GM12878 (cell line): ENCODE measurements around the gene FGF12. TPM values are rescaled to one million over a fixed set of nuclear protein-coding genes. Genes with fewer than 3 reads are reported as not detected.

Source experiments
- ATAC-seq: fragments of 200-7000 bp; cut with Tn5 transposase; 3 replicates; pipeline ENCODE4 v1.9.1; 2020; ENCODE audit warnings: mild to moderate bottlenecking, moderate library complexity
- BruUV-seq: library from RNA; stranded (reverse); fragments of 400-500 nt; replicated peaks from 2 replicates; lab custom pipeline; 2021; lab: Mats Ljungman, UMichigan
- CTCF ChIA-PET: fragments of 300-600 bp; sonication (Branson Sonifier 250); formaldehyde crosslinking; extraction: SDS; loops from one replicate; lab custom pipeline; 2021; ENCODE audit warnings: inconsistent platforms; lab: Yijun Ruan, JAX
- POLR2A ChIA-PET: fragments of 350-600 bp; formaldehyde crosslinking; extraction: SDS; loops from one replicate; lab custom pipeline; 2021; ENCODE audit warnings: inconsistent platforms; lab: Charles Lee
- RAD21 ChIA-PET: fragments of 300-600 bp; sonication (Branson Sonifier 250); formaldehyde crosslinking; loops from one replicate; lab custom pipeline; 2023; ENCODE audit warnings: antibody characterized with exemption; ENCODE audit not compliant: unreplicated experiment; lab: Charles Lee
- SMC1A ChIA-PET: fragments of 300-600 bp; sonication (Branson Sonifier 250); formaldehyde crosslinking; loops from one replicate; lab custom pipeline; 2023; ENCODE audit not compliant: unreplicated experiment, uncharacterized antibody; lab: Charles Lee
- DNase-seq: peaks from one replicate; pipeline ENCODE4 v3.0.0-alpha.2; 2011; ENCODE audit warnings: low read depth, low spot score
- FAIRE-seq: peaks from 3 replicates; lab custom pipeline; 2011; peaks lifted over from hg19 to GRCh38; lab: Jason Lieb, UNC
- H2AFZ ChIP-seq: 2 replicates; pipeline ENCODE4 v1.6.0; 2011; ENCODE audit warnings: low read depth, low read length, control low read depth; ENCODE audit not compliant: control insufficient read depth
- H3K27ac ChIP-seq: 2 replicates; pipeline ENCODE4 v1.5.1; 2011; ENCODE audit warnings: control low read depth; ENCODE audit not compliant: control insufficient read depth, insufficient read depth
- H3K27me3 ChIP-seq, 2 experiments: replicated peaks in 1 of 2; 2 replicates each; pipeline versions ENCODE4 v1.6.0 to v1.6.1; 2011; ENCODE audit warnings: low read length in 1 of 2; ENCODE audit not compliant: control insufficient read depth in 2 of 2, insufficient read depth in 2 of 2
- H3K36me3 ChIP-seq, 2 experiments: 2 replicates each; pipeline ENCODE4 v1.5.1; 2011; ENCODE audit warnings: low read length in 1 of 2; ENCODE audit not compliant: control insufficient read depth in 2 of 2, insufficient read depth in 2 of 2
- H3K4me1 ChIP-seq: 2 replicates; pipeline ENCODE4 v1.6.1; 2011; ENCODE audit warnings: mild to moderate bottlenecking, low read length, moderate library complexity, mixed read lengths; ENCODE audit not compliant: control insufficient read depth, insufficient read depth
- H3K4me2 ChIP-seq: 2 replicates; pipeline ENCODE4 v1.6.0; 2011; ENCODE audit warnings: control low read depth; ENCODE audit not compliant: control insufficient read depth, insufficient read depth
- H3K4me3 ChIP-seq: fragments of 200-600 bp; sonication (generic); 2 replicates; pipeline ENCODE4 v1.5.1; 2016
- H3K79me2 ChIP-seq: 2 replicates; pipeline ENCODE4 v1.6.0; 2011; ENCODE audit warnings: low read length; ENCODE audit not compliant: control insufficient read depth, insufficient read depth
- H3K9ac ChIP-seq: 2 replicates; pipeline ENCODE4 v1.8.0; 2011; ENCODE audit warnings: low read length, control low read depth, mixed read lengths; ENCODE audit not compliant: control insufficient read depth, insufficient read depth
- H3K9me3 ChIP-seq: replicated peaks from 3 replicates; pipeline ENCODE4 v1.5.1; 2011; ENCODE audit warnings: mild to moderate bottlenecking, low read length; ENCODE audit not compliant: control insufficient read depth, insufficient read depth
- H4K20me1 ChIP-seq: 2 replicates; pipeline ENCODE4 v1.6.0; 2011; ENCODE audit not compliant: control insufficient read depth, insufficient read depth
- ASH2L ChIP-seq: fragments of 300-600, 200-600 bp; sonication (generic); IDR thresholded peaks from 2 replicates; pipeline ENCODE4 v1.6.1; 2017; ENCODE audit warnings: low read depth, mild to moderate bottlenecking, borderline replicate concordance
- CBFB ChIP-seq: IDR thresholded peaks from 2 replicates; pipeline ENCODE4 v1.6.1; 2016; ENCODE audit warnings: antibody characterized with exemption, low read depth
- GATAD2B ChIP-seq: fragments of 450-650 bp; conservative IDR thresholded peaks from 2 replicates; pipeline ENCODE4 v1.6.1; 2017; ENCODE audit warnings: low read depth, mild to moderate bottlenecking, moderate library complexity
- HDAC2 ChIP-seq: fragments of 200-600 bp; sonication (generic); IDR thresholded peaks from 2 replicates; pipeline ENCODE4 v1.6.1; 2017
- HDGF ChIP-seq: fragments of 450-650 bp; IDR thresholded peaks from 2 replicates; pipeline ENCODE4 v1.6.1; 2016; ENCODE audit warnings: antibody characterized with exemption
- KAT2A ChIP-seq: conservative IDR thresholded peaks from 2 replicates; pipeline ENCODE4 v1.6.1; 2011; ENCODE audit warnings: low read depth, low read length; ENCODE audit not compliant: control insufficient read depth
- MEF2A ChIP-seq: IDR thresholded peaks from 2 replicates; pipeline ENCODE4 v1.6.1; 2011; ENCODE audit warnings: low read depth, mild to moderate bottlenecking, low read length, moderate library complexity; ENCODE audit not compliant: insufficient read depth
- SIX5 ChIP-seq: IDR thresholded peaks from 2 replicates; pipeline ENCODE4 v1.6.1; 2011; ENCODE audit warnings: mild to moderate bottlenecking, low read depth, low read length, moderate library complexity; ENCODE audit not compliant: severe bottlenecking
- SMAD5 ChIP-seq: IDR thresholded peaks from 2 replicates; pipeline ENCODE4 v1.6.1; 2016; ENCODE audit warnings: antibody characterized with exemption, low read depth
- SREBF2 ChIP-seq: IDR thresholded peaks from 2 replicates; pipeline ENCODE4 v1.6.1; 2012; ENCODE audit warnings: mild to moderate bottlenecking, low read length
- ZBED1 ChIP-seq: IDR thresholded peaks from 2 replicates; pipeline ENCODE4 v1.6.1; 2016; ENCODE audit warnings: borderline replicate concordance
- WGBS: methylation state at CpG from one replicate; pipeline ENCODE4 v1.1.6; 2016; ENCODE audit warnings: low lambda C conversion rate; ENCODE audit not compliant: insufficient replicate concordance, insufficient coverage; ENCODE audit errors: missing lambda C conversion rate; 5-methylcytosine and 5-hydroxymethylcytosine counted together
- in situ Hi-C: fragments of 300-500 bp; cut with MboI; formaldehyde crosslinking; loops from 9 replicates; pipeline ENCODE4 v1.14.3; 2018; ENCODE audit warnings: mixed read lengths
- intact Hi-C: fragments of 100-400 bp; cut with micrococcal nuclease; formaldehyde crosslinking; loops from one replicate; pipeline ENCODE4 v1.14.2; 2022; ENCODE audit not compliant: unreplicated experiment
- polyA plus RNA-seq, 11 experiments: library from polyadenylated mRNA; depleted of rRNA in 4 of 11; unstranded in 6 of 11; stranded (reverse) in 5 of 11; fragments of >200 nt; fragmentation: Nextera tagmentation in 4 of 11; fragmentation: Illumina TruSeq in 1 of 11; extraction: Ambion mirVana in 4 of 11; extraction: Trizol in 1 of 11; gene quantifications; 1 replicate in 1 of 11; 2 replicates in 10 of 11; pipeline versions ENCODE4 v1.2.1 to v1.2.3, GENCODE V29; 2011 to 2016; ENCODE audit warnings: inconsistent platforms in 2 of 11, missing spikeins in 2 of 11, low read depth in 1 of 11
- total RNA-seq, 4 experiments: library from RNA; depleted of rRNA in 3 of 4; stranded (reverse); fragments of >200 nt in 3 of 4; fragmentation: Illumina TruSeq in 1 of 4; extraction: Trizol in 1 of 4; gene quantifications; 2 replicates each; pipeline versions ENCODE4 v1.2.1 to v1.2.3, GENCODE V29; 2013 to 2021
- TF ChIP-seq, protein P1 (sequence below): fragments of 450-650 bp; IDR thresholded peaks from 2 replicates; pipeline ENCODE4 v1.6.1; 2014; ENCODE audit warnings: mild to moderate bottlenecking
- TF ChIP-seq, protein P2 (sequence below), 3 experiments: IDR thresholded peaks in 2 of 3; conservative IDR thresholded peaks in 1 of 3; 2 replicates each; pipeline ENCODE4 v1.5.1; 2011; ENCODE audit warnings: low read depth in 3 of 3, low read length in 3 of 3, mild to moderate bottlenecking in 3 of 3, control low read depth in 2 of 3, moderate library complexity in 2 of 3, inconsistent platforms in 1 of 3, mixed read lengths in 1 of 3; ENCODE audit not compliant: control insufficient read depth in 2 of 3, insufficient read depth in 1 of 3; ENCODE audit errors: extremely low read depth in 1 of 3
- TF ChIP-seq, protein P3 (sequence below): fragments of 150-350 bp; IDR thresholded peaks from 2 replicates; pipeline ENCODE4 v1.6.1; 2016; ENCODE audit warnings: low read depth, low read length
- TF ChIP-seq, protein P4 (sequence below): fragments of 450-650 bp; IDR thresholded peaks from 2 replicates; pipeline ENCODE4 v1.6.1; 2016; ENCODE audit warnings: mild to moderate bottlenecking

The FGF12 gene
- total and polyA plus RNA-seq, 10 of the 15 experiments (the other 5 are each of a cell fraction or from before 2014, with no cell fraction given) = 0.03 to 0.43 (median 0.13) TPM; not detected in 7

DNA sequence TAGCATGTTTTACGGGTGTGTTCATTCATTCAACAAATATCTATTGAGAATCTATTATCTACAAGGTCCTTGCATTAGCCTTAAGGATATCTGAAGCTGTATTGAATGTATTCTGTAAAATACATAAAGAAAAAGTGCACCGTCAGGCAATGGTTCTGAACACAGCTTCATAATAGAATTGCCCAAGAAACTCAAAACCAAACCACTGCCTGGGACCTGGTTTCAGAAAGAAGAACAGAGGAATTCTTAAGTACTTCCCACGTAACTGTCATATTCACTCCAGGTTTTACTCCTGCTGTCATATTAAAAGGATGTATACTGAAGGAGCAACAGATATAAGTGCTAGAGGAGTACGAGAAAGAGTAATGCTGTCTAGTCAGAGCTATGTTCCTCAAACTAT, 115.9 kb downstream of the FGF12 start:
- no peaks in the 10 kb centered on the region for H3K79me2 ChIP-seq
- no peak overlapping the region for H3K4me3 ChIP-seq
- H2AFZ ChIP-seq = no peak overlapping the region
- no peaks in the 10 kb centered on the region for H3K9me3 ChIP-seq
- no peak for DNase-seq
- no peaks in the 10 kb centered on the region for H4K20me1 ChIP-seq
- FAIRE-seq = no peak
- no peak overlapping the region for H3K4me2 ChIP-seq
- in situ Hi-C loops = no loop called here
- POLR2A ChIA-PET = no interaction called here
- no peak overlapping the region for H3K9ac ChIP-seq
- TF ChIP-seq, protein P1, sequence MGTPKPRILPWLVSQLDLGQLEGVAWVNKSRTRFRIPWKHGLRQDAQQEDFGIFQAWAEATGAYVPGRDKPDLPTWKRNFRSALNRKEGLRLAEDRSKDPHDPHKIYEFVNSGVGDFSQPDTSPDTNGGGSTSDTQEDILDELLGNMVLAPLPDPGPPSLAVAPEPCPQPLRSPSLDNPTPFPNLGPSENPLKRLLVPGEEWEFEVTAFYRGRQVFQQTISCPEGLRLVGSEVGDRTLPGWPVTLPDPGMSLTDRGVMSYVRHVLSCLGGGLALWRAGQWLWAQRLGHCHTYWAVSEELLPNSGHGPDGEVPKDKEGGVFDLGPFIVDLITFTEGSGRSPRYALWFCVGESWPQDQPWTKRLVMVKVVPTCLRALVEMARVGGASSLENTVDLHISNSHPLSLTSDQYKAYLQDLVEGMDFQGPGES = no peak
- TF ChIP-seq HDAC2 (no peak), ASH2L (no peak), CBFB (no peak), SREBF2 (no peak), SMAD5 (no peak), HDGF (no peak), GATAD2B (no peak), KAT2A (no peak), ZBED1 (no peak), MEF2A (no peak), SIX5 (no peak)
- TF ChIP-seq, protein P2, sequence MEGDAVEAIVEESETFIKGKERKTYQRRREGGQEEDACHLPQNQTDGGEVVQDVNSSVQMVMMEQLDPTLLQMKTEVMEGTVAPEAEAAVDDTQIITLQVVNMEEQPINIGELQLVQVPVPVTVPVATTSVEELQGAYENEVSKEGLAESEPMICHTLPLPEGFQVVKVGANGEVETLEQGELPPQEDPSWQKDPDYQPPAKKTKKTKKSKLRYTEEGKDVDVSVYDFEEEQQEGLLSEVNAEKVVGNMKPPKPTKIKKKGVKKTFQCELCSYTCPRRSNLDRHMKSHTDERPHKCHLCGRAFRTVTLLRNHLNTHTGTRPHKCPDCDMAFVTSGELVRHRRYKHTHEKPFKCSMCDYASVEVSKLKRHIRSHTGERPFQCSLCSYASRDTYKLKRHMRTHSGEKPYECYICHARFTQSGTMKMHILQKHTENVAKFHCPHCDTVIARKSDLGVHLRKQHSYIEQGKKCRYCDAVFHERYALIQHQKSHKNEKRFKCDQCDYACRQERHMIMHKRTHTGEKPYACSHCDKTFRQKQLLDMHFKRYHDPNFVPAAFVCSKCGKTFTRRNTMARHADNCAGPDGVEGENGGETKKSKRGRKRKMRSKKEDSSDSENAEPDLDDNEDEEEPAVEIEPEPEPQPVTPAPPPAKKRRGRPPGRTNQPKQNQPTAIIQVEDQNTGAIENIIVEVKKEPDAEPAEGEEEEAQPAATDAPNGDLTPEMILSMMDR (IDR thresholded peaks at IDR 0.05 in 2 of 3, conservative IDR thresholded peaks at IDR 0.05 in 1 of 3; ENCODE audit: control insufficient read depth in 2 of 3, extremely low read depth in 1 of 3, insufficient read depth in 1 of 3, low read depth in 3 of 3, low read length in 3 of 3) = no peak
- TF ChIP-seq, protein P3, sequence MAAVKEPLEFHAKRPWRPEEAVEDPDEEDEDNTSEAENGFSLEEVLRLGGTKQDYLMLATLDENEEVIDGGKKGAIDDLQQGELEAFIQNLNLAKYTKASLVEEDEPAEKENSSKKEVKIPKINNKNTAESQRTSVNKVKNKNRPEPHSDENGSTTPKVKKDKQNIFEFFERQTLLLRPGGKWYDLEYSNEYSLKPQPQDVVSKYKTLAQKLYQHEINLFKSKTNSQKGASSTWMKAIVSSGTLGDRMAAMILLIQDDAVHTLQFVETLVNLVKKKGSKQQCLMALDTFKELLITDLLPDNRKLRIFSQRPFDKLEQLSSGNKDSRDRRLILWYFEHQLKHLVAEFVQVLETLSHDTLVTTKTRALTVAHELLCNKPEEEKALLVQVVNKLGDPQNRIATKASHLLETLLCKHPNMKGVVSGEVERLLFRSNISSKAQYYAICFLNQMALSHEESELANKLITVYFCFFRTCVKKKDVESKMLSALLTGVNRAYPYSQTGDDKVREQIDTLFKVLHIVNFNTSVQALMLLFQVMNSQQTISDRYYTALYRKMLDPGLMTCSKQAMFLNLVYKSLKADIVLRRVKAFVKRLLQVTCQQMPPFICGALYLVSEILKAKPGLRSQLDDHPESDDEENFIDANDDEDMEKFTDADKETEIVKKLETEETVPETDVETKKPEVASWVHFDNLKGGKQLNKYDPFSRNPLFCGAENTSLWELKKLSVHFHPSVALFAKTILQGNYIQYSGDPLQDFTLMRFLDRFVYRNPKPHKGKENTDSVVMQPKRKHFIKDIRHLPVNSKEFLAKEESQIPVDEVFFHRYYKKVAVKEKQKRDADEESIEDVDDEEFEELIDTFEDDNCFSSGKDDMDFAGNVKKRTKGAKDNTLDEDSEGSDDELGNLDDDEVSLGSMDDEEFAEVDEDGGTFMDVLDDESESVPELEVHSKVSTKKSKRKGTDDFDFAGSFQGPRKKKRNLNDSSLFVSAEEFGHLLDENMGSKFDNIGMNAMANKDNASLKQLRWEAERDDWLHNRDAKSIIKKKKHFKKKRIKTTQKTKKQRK = no peak
- TF ChIP-seq, protein P4, sequence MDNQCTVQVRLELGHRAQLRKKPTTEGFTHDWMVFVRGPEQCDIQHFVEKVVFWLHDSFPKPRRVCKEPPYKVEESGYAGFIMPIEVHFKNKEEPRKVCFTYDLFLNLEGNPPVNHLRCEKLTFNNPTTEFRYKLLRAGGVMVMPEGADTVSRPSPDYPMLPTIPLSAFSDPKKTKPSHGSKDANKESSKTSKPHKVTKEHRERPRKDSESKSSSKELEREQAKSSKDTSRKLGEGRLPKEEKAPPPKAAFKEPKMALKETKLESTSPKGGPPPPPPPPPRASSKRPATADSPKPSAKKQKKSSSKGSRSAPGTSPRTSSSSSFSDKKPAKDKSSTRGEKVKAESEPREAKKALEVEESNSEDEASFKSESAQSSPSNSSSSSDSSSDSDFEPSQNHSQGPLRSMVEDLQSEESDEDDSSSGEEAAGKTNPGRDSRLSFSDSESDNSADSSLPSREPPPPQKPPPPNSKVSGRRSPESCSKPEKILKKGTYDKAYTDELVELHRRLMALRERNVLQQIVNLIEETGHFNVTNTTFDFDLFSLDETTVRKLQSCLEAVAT = no peak
- no peak overlapping the region for H3K27ac ChIP-seq
- H3K4me1 ChIP-seq = no peaks in the 10 kb centered on the region
- ATAC-seq = no peak
- CTCF ChIA-PET = interaction anchor here (0.7 kb wide), 1 partner anchor 1863 kb away, joined by 3 read pairs; no protein-coding TSS in a partner anchor
- no TSS peak for BruUV-seq
- intact Hi-C loops = no loop called here
- WGBS = 12% methylated on average over 4 of the region's 4 CpGs
- no peaks in the 10 kb centered on the region for H3K27me3 ChIP-seq
- RAD21 ChIA-PET = no interaction called here
- SMC1A ChIA-PET = interaction anchor here (1.0 kb wide), 1 partner anchor 43 kb away, joined by 3 read pairs; no protein-coding TSS in a partner anchor
- no peaks in the 10 kb centered on the region for H3K36me3 ChIP-seq
